Measurements from ENCODE around the gene FBXO7.

Gene FBXO7

DNA sequence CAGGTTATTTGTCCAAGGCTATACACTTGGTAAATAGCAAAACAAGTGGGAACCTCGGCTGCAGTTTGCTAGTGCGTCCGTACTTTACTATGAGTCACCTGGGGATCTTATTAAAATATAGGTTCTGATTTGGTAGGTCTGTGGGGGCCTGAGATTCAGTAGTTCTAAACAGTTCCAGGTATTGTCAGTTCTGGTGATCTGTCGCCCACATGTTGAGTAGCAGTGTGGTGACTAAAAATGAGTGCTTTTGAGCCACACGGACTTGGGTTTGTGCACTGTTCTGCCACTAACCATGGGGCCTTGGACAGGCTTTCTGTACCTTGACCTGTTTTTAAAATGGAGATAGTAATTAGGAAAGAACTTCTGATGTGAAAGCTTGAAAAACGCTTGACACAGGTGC lies 15.7 kb downstream of the FBXO7 start:
- DNase-seq = no peak

DNA sequence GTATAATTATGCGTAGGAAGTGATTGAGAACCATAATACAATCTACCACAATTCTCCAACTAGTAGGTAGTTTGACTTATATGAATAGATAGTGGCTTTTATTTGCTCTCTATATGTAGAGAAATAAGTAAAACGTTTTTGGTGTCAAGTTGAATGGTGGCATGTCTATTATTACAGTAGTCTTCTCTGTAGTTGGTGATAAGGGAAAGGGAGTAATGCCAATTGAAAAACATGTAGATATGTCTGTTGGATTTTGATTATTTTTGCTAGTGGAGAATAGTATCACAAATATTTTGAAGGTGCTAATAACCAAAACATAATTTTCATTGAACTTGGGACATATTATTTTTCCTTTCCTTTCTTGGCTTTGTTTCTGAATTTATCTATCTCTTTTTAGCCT lies 17.5 kb downstream of the FBXO7 start:
- DNase-seq = no peak

DNA sequence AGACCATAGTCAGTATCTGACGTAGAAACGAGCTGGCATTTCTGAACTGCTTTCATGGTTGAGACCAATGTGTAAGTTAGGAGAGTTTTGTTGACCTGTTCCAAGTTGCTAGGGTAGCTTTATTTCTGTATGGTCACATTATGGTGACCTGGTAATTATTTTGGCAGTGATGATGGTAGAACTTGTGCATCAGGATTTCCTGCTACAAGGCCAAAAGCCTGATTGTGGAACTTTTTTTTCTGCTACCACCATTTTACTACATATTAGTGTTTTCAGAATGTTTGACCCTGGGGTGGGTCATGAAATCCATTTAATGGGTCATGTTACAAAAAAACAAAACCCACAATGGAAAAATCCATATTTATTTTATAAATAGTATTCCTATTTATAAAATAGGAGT lies 18.9 kb downstream of the FBXO7 start:
- DNase-seq = no peak

GRCh38 chr22:32494971-32495370 lies 20.4 kb downstream of the FBXO7 start:
- no peak for DNase-seq

GRCh38 chr22:32499666-32500065 lies 25.1 kb downstream of the FBXO7 start:
- DNase-seq = no peak

DNA sequence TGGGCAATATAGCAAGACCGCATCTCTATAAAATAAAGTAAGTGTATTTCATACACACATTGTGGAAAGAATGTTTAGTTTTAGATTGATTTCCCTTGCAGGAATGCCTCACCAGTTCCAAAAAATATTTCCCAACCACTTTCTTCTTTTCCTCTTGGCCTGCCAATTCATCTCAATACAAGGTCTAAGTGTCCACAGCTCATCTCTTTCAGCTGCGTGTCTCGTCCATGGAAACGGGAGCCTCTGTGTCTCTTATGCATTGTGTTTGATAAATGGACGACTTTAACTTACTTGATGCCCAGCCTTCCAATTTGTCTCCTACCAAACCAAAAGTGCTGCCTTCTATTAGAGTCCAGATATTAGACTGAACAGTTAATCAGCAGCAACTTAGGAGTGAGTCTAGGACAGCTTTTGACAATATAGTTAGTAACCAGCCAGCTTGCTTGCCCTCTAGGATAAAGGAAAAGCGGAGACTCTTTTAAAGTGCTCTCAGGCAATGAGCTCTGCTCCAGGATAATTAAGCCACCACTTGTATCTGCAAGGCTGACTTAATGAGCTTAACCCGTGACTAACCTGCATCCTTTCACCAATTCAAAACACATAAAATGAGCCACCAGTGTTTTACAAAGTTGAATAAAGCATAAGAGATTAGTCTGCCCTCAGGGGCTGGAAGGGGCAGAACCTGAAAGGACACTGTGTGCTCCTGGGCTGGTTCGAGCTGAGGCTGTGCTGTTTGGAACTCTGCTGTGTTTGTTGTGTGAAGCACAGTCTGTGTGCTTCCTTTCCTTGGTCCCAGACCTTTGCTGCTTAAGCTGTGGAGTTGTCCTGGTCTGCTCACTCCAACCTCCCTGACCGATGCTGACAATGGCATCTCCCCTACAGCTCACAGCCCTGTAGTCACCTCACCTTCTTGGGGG lies 27.5 kb downstream of the FBXO7 start:
- DNase-seq = no peak

DNA sequence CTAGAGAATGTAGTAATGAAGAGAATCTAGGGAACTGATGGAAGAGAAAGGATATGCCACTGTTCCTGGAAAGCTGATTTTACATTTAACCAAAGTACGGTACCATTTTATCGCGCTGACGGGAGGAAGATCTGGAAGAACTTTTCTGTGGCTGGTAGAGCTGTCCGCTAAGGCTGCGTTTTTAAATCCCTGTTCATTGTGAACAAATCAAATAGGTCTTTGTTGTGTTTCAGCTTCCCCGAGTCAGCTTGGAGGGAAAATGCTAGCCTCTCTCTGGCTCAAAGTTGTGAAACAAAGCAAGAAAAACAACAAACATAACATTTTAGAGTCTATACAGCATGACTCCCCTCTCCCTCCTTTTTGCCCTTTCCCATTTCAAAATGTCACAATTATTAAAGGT lies 34.4 kb downstream of the FBXO7 start:
- no peak for DNase-seq

- DNase-seq = no peak
Observed at GRCh38 chr22:32511274-32511673, 36.7 kb downstream of the FBXO7 start.

DNA sequence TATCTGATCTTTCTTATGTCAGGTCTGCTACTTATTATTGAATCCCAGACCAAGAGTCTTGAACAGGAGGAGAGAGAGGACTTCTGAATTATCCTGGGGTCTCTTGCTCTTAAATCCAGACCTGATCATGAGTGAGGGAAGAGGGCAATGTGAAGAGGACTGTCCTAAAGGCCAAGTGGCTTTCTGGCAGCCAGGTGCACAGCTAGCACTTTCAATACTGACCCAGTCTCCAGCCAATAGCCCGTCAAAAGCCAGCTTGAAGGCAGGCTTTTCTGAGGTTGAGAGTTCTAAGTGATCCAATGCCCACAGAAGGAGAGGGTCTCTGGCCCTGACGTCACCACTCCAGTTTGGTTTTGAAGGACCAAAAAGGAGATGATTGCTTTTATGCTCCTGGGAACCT lies 37.2 kb downstream of the FBXO7 start:
- DNase-seq = no peak

DNA sequence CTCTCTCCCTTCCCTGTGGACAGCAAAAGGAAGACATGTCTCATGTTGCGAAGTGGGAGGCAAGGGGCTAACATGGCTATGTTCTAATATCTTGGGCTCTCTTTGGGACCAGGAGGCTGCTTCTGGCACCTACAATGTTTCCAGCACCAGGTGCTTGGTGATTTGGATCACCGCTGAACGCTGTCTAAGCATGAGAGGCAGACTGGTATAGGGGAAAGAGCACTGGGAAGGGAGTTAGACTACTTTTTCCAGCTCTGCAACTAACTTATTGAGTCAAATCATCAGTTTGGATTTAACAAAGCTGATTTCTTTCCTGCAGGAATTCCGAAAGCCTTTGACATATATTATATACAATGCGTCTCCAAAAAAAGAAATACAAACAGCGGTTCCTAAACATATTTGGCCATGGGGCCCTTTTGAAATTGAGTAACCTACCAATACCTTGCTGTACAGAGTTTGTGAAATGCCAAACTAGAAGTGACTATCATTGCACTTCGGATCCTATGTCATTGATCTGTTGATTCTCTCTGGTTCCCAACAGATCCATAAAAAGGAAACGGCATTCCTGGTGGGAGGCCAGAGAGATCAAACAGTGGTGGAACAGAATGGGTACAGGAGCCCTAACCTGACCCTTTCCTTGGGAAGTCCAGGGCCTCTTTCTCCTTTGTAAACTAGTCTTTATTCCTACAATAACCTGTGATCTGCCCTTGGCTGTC lies 37.8 kb downstream of the FBXO7 start:
- DNase-seq = no peak

- DNase-seq = no peak
Observed at GRCh38 chr22:32515084-32515483, 40.5 kb downstream of the FBXO7 start.

DNA sequence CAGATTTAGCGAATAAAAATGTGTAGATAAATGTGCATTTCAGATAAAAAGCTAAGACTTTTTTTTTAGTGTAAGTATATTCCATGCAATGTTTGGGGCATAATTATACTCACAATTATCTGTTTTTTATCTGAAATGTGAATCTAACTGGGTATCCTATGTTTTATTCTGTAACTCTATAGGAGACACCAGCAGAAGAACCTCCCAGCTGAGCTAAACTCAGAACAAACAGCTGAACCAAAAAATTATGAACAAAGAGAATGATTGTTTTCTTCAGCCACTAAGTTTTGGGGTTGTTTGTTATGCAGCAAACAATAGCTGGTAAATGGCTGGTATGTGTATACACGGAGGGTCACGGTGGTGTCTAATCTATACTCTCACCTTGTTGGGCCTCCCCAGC lies 42.9 kb downstream of the FBXO7 start:
- no peak for DNase-seq

GRCh38 chr22:32517921-32518320 lies 43.3 kb downstream of the FBXO7 start:
- no peak for DNase-seq

GRCh38 chr22:32518381-32518780 lies 43.8 kb downstream of the FBXO7 start:
- DNase-seq = no peak

- DNase-seq = no peak
Observed at GRCh38 chr22:32518848-32519247, 44.2 kb downstream of the FBXO7 start.

DNA sequence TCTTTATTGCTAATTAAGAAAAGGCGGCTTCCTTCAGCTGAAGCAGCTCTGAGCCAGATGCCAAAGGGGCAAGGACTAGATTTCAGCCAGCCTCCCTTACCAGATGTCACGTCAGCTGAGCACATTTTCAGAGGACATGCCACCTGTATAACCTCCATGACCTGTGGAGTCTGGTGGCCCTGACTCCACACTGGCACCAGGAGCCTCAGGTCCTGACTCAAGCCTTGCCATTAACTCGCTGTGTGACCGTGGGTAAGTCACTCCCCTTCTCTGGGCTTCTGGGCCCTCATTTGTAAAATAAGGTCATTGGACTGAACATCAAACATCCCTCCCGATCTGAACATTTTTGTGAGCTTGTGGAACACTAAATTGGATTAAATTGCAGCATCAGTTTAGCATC lies 46.0 kb downstream of the FBXO7 start:
- no peak for DNase-seq

GRCh38 chr22:32522237-32522636 lies 47.6 kb downstream of the FBXO7 start:
- no peak for DNase-seq

DNA sequence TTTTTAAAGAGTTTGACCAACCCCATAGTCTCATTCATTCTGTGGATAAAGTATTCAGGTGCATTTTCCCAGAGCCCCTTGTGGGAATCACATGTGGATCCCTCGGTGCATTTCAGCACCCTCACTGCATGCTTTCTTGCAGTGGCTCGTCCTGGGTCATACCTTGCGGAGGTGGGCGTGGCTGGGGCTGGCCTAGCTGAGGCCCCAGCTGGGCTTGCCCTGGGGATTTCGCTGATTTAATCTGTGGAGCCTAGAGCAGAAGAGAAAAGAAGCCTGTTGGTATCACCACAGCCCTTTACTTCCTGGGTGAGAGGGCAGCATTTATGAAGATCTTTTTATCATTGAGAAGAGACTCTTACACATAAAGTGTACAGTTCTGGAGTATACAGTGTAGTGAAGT lies 53.1 kb downstream of the FBXO7 start:
- no peak for DNase-seq

- DNase-seq = no peak
Observed at GRCh38 chr22:32528316-32528715, 53.7 kb downstream of the FBXO7 start.

DNA sequence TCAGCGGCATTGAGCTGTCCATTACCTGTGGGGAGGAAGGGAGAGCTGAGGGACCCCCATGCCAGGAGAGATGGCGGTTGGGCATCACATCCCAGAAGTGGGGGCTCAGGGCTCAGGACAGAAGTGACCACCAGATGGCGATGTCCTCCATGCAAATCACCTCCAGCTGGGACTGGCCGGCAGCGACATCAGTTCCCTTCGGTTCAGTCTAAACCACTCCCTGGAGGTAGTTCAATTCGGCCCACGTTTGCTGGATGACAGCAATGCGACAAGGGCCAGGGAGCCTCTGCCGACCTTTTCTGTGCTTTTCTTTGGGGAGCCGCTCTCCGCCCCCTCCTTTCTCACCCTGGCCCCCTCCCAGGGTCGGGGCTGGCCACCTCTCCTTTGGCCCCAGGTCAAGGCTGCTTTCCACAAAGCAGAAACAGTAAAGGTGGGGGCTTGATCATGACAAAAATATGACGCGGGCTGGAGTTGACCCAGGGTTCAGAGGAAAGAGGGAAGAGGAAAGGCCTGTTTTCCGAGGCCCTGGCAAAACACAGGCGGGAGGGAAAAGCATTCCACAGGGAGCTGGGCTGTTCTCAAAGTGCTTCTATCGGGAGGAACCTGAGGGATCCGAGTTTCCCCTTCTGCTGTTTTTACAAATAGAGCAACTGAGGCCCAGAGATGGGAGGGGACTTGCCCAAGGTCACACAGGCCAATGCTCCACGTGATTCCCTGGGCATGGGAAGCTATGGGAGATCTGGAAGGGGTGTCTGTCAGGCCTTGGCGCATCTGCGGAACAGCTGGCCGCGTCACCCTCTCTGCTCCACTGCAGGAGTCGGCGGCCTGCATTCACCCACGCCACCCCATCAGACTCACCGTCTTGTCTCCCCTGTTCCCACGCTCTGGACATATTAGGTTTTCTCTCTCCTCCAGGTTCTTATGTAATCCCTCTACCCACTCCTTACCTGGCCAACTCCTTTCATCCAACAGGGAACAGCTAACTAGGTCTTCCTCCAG lies 54.7 kb downstream of the FBXO7 start:
- DNase-seq = peak in 1 of 2 experiments; percentile 17

DNA sequence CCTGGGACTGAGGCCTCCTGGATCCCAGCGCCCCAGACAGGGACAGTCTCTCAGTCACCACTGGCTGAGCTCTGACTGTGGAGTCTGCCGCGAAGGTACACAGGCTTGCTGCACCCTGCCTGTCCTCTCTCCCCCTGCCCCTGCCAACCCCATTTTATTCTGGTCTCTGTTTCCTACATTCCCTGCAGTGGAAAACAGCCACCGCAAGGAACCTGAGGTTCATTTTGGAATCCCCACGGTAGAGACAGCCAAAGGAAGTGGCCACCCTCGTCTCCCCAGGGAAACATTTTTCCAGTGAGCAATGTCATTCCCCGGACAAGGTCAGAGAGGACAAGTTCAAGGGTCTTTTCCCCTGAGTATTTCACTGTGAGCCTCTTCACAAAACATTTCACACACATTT lies 56.6 kb downstream of the FBXO7 start:
- no peak for DNase-seq

- DNase-seq = no peak
Observed at GRCh38 chr22:32531931-32532819, 57.6 kb downstream of the FBXO7 start.
